Measurements from ENCODE around the gene EIF1AY.

EIF1AY gene

GRCh38 chrY:20578206-20578605, 2.6 kb downstream of the EIF1AY start:
- Mint-ChIP-seq H3K4me3 (peak overlapping the region in 1 of 2 donors; percentile 15), H3K27ac (peak overlapping the region in 1 of 2 donors; percentile 100), H3K36me3 (ENCODE audit: insufficient read depth) (peaks cover 37% of the 10 kb centered on the region), H3K27me3 (no peaks in the 10 kb centered on the region), H3K4me1 (ENCODE audit: low read depth in 2 of 2) (peaks cover 5 to 47% of the 10 kb centered on the region in 2 donors), H3K9me3 (no peaks in the 10 kb centered on the region)
- DNase-seq, result no peak
- ATAC-seq (replicated peaks), result no peak

GRCh38 chrY:20581687-20582086, 6.1 kb downstream of the EIF1AY start:
- peaks cover 0 to 34% of the 10 kb centered on the region in 2 donors for H3K4me1 Mint-ChIP-seq (ENCODE audit: low read depth in 2 of 2)
- no peaks in the 10 kb centered on the region for H3K27me3 Mint-ChIP-seq
- DNase-seq (no peak), ATAC-seq (replicated peaks) (no peak)
- peak overlapping the region in 1 of 2 donors; percentile 21 for H3K27ac Mint-ChIP-seq
- H3K4me3 Mint-ChIP-seq, result no peak overlapping the region
- H3K36me3 Mint-ChIP-seq (ENCODE audit: insufficient read depth), result peaks cover 38% of the 10 kb centered on the region
- H3K9me3 Mint-ChIP-seq, result no peaks in the 10 kb centered on the region

GRCh38 chrY:20586161-20586560, 10.6 kb downstream of the EIF1AY start:
- no peak for ATAC-seq (replicated peaks)
- no peak overlapping the region for H3K27ac Mint-ChIP-seq

More at GRCh38 chrY:20586161-20586560, 10.6 kb downstream of the EIF1AY start:
- Mint-ChIP-seq H3K27me3 (no peaks in the 10 kb centered on the region), H3K4me3 (no peak overlapping the region), H3K4me1 (ENCODE audit: low read depth in 2 of 2) (peaks cover 0 to 15% of the 10 kb centered on the region in 2 donors), H3K36me3 (ENCODE audit: insufficient read depth) (peaks cover 44% of the 10 kb centered on the region), H3K9me3 (no peaks in the 10 kb centered on the region)
- no peak for DNase-seq

Data from effector memory CD8-positive, alpha-beta T cell (primary cell).